B cell (primary cell): ENCODE measurements around the gene PBX1. TPM values are rescaled to one million over a fixed set of nuclear protein-coding genes. Genes with fewer than 3 reads are reported as not detected.

Experiments
- ATAC-seq: fragments of 200-7000 bp; cut with Tn5 transposase; one replicate; pipeline ENCODE4 v1.10.0; 2021; ENCODE audit warnings: low read depth, mild to moderate bottlenecking, moderate number of reproducible peaks, moderate library complexity
- CTCF ChIA-PET: fragments of 350-600 bp; sonication (Branson Sonifier 250); formaldehyde crosslinking; loops from one replicate; lab custom pipeline; 2021; ENCODE audit warnings: antibody characterized with exemption, inconsistent platforms; lab: Charles Lee
- POLR2A ChIA-PET: fragments of 350-600 bp; sonication (Branson Sonifier 250); formaldehyde crosslinking; loops from one replicate; lab custom pipeline; 2021; ENCODE audit warnings: antibody characterized with exemption; lab: Charles Lee
- DNase-seq: peaks from one replicate; pipeline ENCODE4 v3.0.0; 2013
- H2AFZ ChIP-seq: 2 replicates; pipeline ENCODE4 v1.6.1; 2012; ENCODE audit warnings: mild to moderate bottlenecking, low read depth, low read length; ENCODE audit not compliant: insufficient read depth, poor library complexity, severe bottlenecking
- H3K27ac ChIP-seq, 2 donors: 1 replicate in 1 of 2; 2 replicates in 1 of 2; pipeline ENCODE4 v1.5.1; 2012 to 2013; ENCODE audit warnings: low read length in 2 of 2, mild to moderate bottlenecking in 2 of 2, moderate library complexity in 1 of 2
- H3K27me3 ChIP-seq, 4 experiments: fragments of 200-600 bp in 1 of 4; sonication (generic) in 1 of 4; replicated peaks in 1 of 4; 1 replicate in 2 of 4; 2 replicates in 2 of 4; pipeline versions ENCODE4 v1.6.1 to v1.7.0; 2013 to 2016; ENCODE audit warnings: low read length in 3 of 4, mild to moderate bottlenecking in 2 of 4, mixed read lengths in 1 of 4, moderate library complexity in 1 of 4; ENCODE audit not compliant: insufficient read depth in 4 of 4, control insufficient read depth in 3 of 4; ENCODE audit errors: control extremely low read depth in 1 of 4
- H3K36me3 ChIP-seq, 2 experiments: replicated peaks in 1 of 2; 1 replicate in 1 of 2; 2 replicates in 1 of 2; pipeline versions ENCODE4 v1.6.1 to v1.7.1; 2013; ENCODE audit warnings: low read length in 1 of 2; ENCODE audit not compliant: insufficient read depth in 2 of 2, control insufficient read depth in 1 of 2; ENCODE audit errors: control extremely low read depth in 1 of 2, extremely low read depth in 1 of 2
- H3K4me1 ChIP-seq, 2 donors: fragments of 200-600 bp in 1 of 2; sonication (generic) in 1 of 2; 1 replicate in 1 of 2; 2 replicates in 1 of 2; pipeline versions ENCODE4 v1.5.1 to v1.6.1; 2013 to 2017; ENCODE audit warnings: low read length in 2 of 2; ENCODE audit not compliant: control insufficient read depth in 2 of 2, insufficient read depth in 2 of 2
- H3K4me2 ChIP-seq: replicated peaks from 2 replicates; pipeline ENCODE3; 2012; ENCODE audit warnings: mild to moderate bottlenecking, low read depth, low read length; ENCODE audit not compliant: poor library complexity, severe bottlenecking
- H3K4me3 ChIP-seq, 5 experiments: fragments of 200-600 bp in 1 of 5; sonication (generic) in 1 of 5; 1 replicate in 3 of 5; 2 replicates in 2 of 5; pipeline versions ENCODE4 v1.5.1 to v1.7.0; 2011 to 2016; ENCODE audit warnings: low read length in 4 of 5, mild to moderate bottlenecking in 4 of 5, low read depth in 2 of 5, control low read depth in 1 of 5, moderate library complexity in 1 of 5; ENCODE audit not compliant: insufficient read depth in 1 of 5; ENCODE audit errors: control extremely low read depth in 1 of 5, extremely low read depth in 1 of 5
- H3K79me2 ChIP-seq: fragments of 200-600 bp; sonication (generic); one replicate; pipeline ENCODE4 v1.6.0; 2016; ENCODE audit warnings: low read length; ENCODE audit not compliant: control insufficient read depth, insufficient read depth
- H3K9ac ChIP-seq: fragments of 200-600 bp; sonication (generic); 2 replicates; pipeline ENCODE4 v1.6.1; 2017; ENCODE audit warnings: mild to moderate bottlenecking, low read length, moderate library complexity
- H3K9me3 ChIP-seq, 3 donors: one replicate each; pipeline versions ENCODE4 v1.6.1 to v1.7.1; 2013; ENCODE audit warnings: low read length in 2 of 3; ENCODE audit not compliant: control insufficient read depth in 2 of 3, insufficient read depth in 1 of 3; ENCODE audit errors: control extremely low read depth in 1 of 3
- H4K20me1 ChIP-seq: 2 replicates; pipeline ENCODE4 v1.6.0; 2012; ENCODE audit warnings: mild to moderate bottlenecking, low read length; ENCODE audit not compliant: insufficient read depth, control insufficient read depth, poor library complexity, severe bottlenecking
- H3K27ac Mint-ChIP-seq: one replicate; pipeline ENCODE4 v1.8.0; 2021; ENCODE audit warnings: mixed read lengths
- H3K27me3 Mint-ChIP-seq: one replicate; pipeline ENCODE4 v1.8.0; 2021; ENCODE audit warnings: mixed read lengths
- H3K4me1 Mint-ChIP-seq: one replicate; pipeline ENCODE4 v1.8.0; 2021; ENCODE audit warnings: mixed read lengths
- H3K4me3 Mint-ChIP-seq: one replicate; pipeline ENCODE4 v1.8.0; 2021; ENCODE audit warnings: mixed read lengths
- H3K9me3 Mint-ChIP-seq: one replicate; pipeline ENCODE4 v1.8.0; 2022; ENCODE audit warnings: mixed read lengths; ENCODE audit not compliant: insufficient read depth
- CTCF ChIP-seq: fragments of 200-600 bp; IDR thresholded peaks from one replicate; pipeline ENCODE4 v1.8.0; 2022; ENCODE audit warnings: antibody characterized with exemption, mild to moderate bottlenecking
- EZH2 ChIP-seq: IDR thresholded peaks from 2 replicates; pipeline ENCODE4 v1.6.1; 2012; ENCODE audit warnings: borderline replicate concordance, low read depth, mild to moderate bottlenecking, moderate library complexity, low read length; ENCODE audit not compliant: insufficient read depth, poor library complexity, severe bottlenecking
- WGBS: methylation state at CpG from one replicate; pipeline ENCODE4 v1.1.5; 2013; ENCODE audit warnings: missing lambda C conversion rate; ENCODE audit not compliant: insufficient coverage; 5-methylcytosine and 5-hydroxymethylcytosine counted together
- intact Hi-C: fragments of 100-400 bp; cut with micrococcal nuclease; formaldehyde crosslinking; loops from one replicate; pipeline ENCODE4 v1.10.0; 2022
- polyA plus RNA-seq: library from polyadenylated mRNA; depleted of rRNA; stranded (reverse); fragments of >200 nt; gene quantifications from 2 replicates; pipeline ENCODE4 v1.2.3, GENCODE V29; 2012
- total RNA-seq, 2 donors: library from RNA; stranded (reverse); fragments of 120-200 nt in 1 of 2; gene quantifications; 1 replicate in 1 of 2; 2 replicates in 1 of 2; pipeline versions ENCODE4 v1.2.3 to v1.2.4, GENCODE V29; 2013 to 2022

The PBX1 gene
- total and polyA plus RNA-seq, 2 donors (not counting 1 experiment from before 2014, with no cell fraction given): 0.32 TPM; not detected in 1

- Histone ChIP-seq H3K79me2 (no peaks in the 10 kb centered on the region), H3K36me3 (no peaks in the 10 kb centered on the region), H3K9ac (no peak overlapping the region), H3K27ac (no peak overlapping the region), H2AFZ (no peak overlapping the region), H3K4me3 (no peak overlapping the region), H4K20me1 (no peaks in the 10 kb centered on the region), H3K9me3 (no peaks in the 10 kb centered on the region), H3K4me2 (no peak overlapping the region), H3K27me3 (no peaks in the 10 kb centered on the region), H3K4me1 (no peaks in the 10 kb centered on the region)
- POLR2A ChIA-PET: no interaction called here
- ATAC-seq (no peak), DNase-seq (no peak)
- WGBS: 80% methylated on average over 1 of the region's 3 CpGs
- Mint-ChIP-seq H3K27ac (no peak overlapping the region), H3K4me3 (no peak overlapping the region), H3K4me1 (no peaks in the 10 kb centered on the region), H3K9me3 (no peaks in the 10 kb centered on the region), H3K27me3 (no peaks in the 10 kb centered on the region)
- TF ChIP-seq CTCF: no peak
- TF ChIP-seq EZH2: no peak
- intact Hi-C loops: no loop called here
- CTCF ChIA-PET: no interaction called here
Measured at GRCh38 chr1:164864161-164864560, 305.2 kb downstream of the PBX1 start.

- intact Hi-C loops: no loop called here
Measured at GRCh38 chr1:164865385-164865784, 306.4 kb downstream of the PBX1 start.

More at GRCh38 chr1:164865385-164865784, 306.4 kb downstream of the PBX1 start:
- no peaks in the 10 kb centered on the region for H3K79me2 ChIP-seq
- no peaks in the 10 kb centered on the region for H3K27me3 ChIP-seq
- TF ChIP-seq CTCF (no peak), EZH2 (no peak)
- Mint-ChIP-seq H3K27me3 (no peaks in the 10 kb centered on the region), H3K27ac (no peak overlapping the region), H3K4me3 (no peak overlapping the region), H3K4me1 (no peaks in the 10 kb centered on the region), H3K9me3 (no peaks in the 10 kb centered on the region)
- WGBS: 59% methylated on average over 2 of the region's 4 CpGs
- no peak overlapping the region for H3K4me3 ChIP-seq
- H3K4me1 ChIP-seq: no peaks in the 10 kb centered on the region
- no peak for DNase-seq
- H3K9ac ChIP-seq: no peak overlapping the region
- no peak for ATAC-seq
- ChIA-PET CTCF (no interaction called here), POLR2A (no interaction called here)
- no peak overlapping the region for H2AFZ ChIP-seq
- H3K9me3 ChIP-seq: no peaks in the 10 kb centered on the region
- H3K4me2 ChIP-seq: no peak overlapping the region
- H3K27ac ChIP-seq: no peak overlapping the region
- no peaks in the 10 kb centered on the region for H3K36me3 ChIP-seq
- H4K20me1 ChIP-seq: no peaks in the 10 kb centered on the region
